Kidney epithelial cell (primary cell): ENCODE data around the gene CMTM4. TPM values are rescaled to one million over a fixed set of nuclear protein-coding genes. Genes with fewer than 3 reads are reported as not detected.
"Not testable (repeated sequence)": the region's sequence is repeated elsewhere in the genome, so short reads cannot be mapped to it uniquely, and the experiment has no call there.

Experiments
- DNase-seq: peaks from one replicate; pipeline ENCODE4 v3.0.0-alpha.2; 2010; ENCODE audit warnings: low read depth
- H3K27me3 ChIP-seq: 2 replicates; pipeline ENCODE4 v1.6.0; 2011; ENCODE audit warnings: low read length; ENCODE audit not compliant: control insufficient read depth, insufficient read depth
- H3K36me3 ChIP-seq: 2 replicates; pipeline ENCODE4 v1.5.1; 2011; ENCODE audit warnings: low read length; ENCODE audit not compliant: control insufficient read depth, insufficient read depth
- H3K4me3 ChIP-seq: 2 replicates; pipeline ENCODE4 v1.5.1; 2011; ENCODE audit warnings: low read depth, mild to moderate bottlenecking, control low read depth, low read length
- CTCF ChIP-seq: IDR thresholded peaks from 2 replicates; pipeline ENCODE4 v1.5.1; 2011; ENCODE audit warnings: mild to moderate bottlenecking, moderate library complexity, low read length, control low read depth, inconsistent platforms; ENCODE audit not compliant: insufficient read depth, poor library complexity, severe bottlenecking
- total RNA-seq: library from RNA; depleted of rRNA; stranded (reverse); fragments of >200 nt; gene quantifications from 2 replicates; pipeline ENCODE4 v1.2.3, GENCODE V29; 2015

Gene CMTM4
- total RNA-seq, 1 donor from 2014 or later, result 75.2 TPM

- Histone ChIP-seq H3K36me3 (no peaks in the 10 kb centered on the region), H3K4me3 (no peak overlapping the region), H3K27me3 (peaks cover 16% of the 10 kb centered on the region)
- DNase-seq, result no peak
- no peak for TF ChIP-seq CTCF
Observed at GRCh38 chr16:66574531-66574930, 122.0 kb downstream of the CMTM4 start.

- TF ChIP-seq CTCF, result no peak
- Histone ChIP-seq H3K36me3 (no peaks in the 10 kb centered on the region), H3K27me3 (peaks cover 13% of the 10 kb centered on the region), H3K4me3 (no peak overlapping the region)
- no peak for DNase-seq
Observed at GRCh38 chr16:66574081-66574480, 122.5 kb downstream of the CMTM4 start.

GRCh38 chr16:66572356-66572755 lies 124.2 kb downstream of the CMTM4 start:
- no peak for DNase-seq
- Histone ChIP-seq H3K4me3 (no peak overlapping the region), H3K27me3 (no peaks in the 10 kb centered on the region), H3K36me3 (no peaks in the 10 kb centered on the region)
- no peak for TF ChIP-seq CTCF

GRCh38 chr16:66569827-66570405 lies 126.6 kb downstream of the CMTM4 start:
- TF ChIP-seq CTCF, result no peak
- Histone ChIP-seq H3K27me3 (no peaks in the 10 kb centered on the region), H3K36me3 (no peaks in the 10 kb centered on the region), H3K4me3 (no peak overlapping the region)
- no peak for DNase-seq

- TF ChIP-seq CTCF, result no peak
- DNase-seq, result no peak
- H3K36me3 ChIP-seq, result no peaks in the 10 kb centered on the region
- H3K27me3 ChIP-seq, result no peaks in the 10 kb centered on the region
- H3K4me3 ChIP-seq, result no peak overlapping the region
Observed at GRCh38 chr16:66569131-66569530, 127.4 kb downstream of the CMTM4 start.

- DNase-seq, result no peak
- no peaks in the 10 kb centered on the region for H3K27me3 ChIP-seq
- no peaks in the 10 kb centered on the region for H3K36me3 ChIP-seq
- TF ChIP-seq CTCF, result no peak
- no peak overlapping the region for H3K4me3 ChIP-seq
Observed at GRCh38 chr16:66568355-66568754, 128.2 kb downstream of the CMTM4 start.

- not testable (repeated sequence) for DNase-seq
Observed at GRCh38 chr16:66567270-66567669, 129.3 kb downstream of the CMTM4 start.

More at GRCh38 chr16:66567270-66567669, 129.3 kb downstream of the CMTM4 start:
- not testable (repeated sequence) for H3K4me3 ChIP-seq, H3K27me3 ChIP-seq, H3K36me3 ChIP-seq
